Measurements from ENCODE around the gene MRM3. TPM values are rescaled to one million over a fixed set of nuclear protein-coding genes. Genes with fewer than 3 reads are reported as not detected.

The MRM3 gene
- total RNA-seq, 4 donors from 2014 or later = 14.6 to 22.9 (median 16.9) TPM

- no peak overlapping the region for H3K4me3 ChIP-seq (replicated peaks in 1 of 3)
- no peaks in the 10 kb centered on the region for H3K27me3 ChIP-seq
- no peaks in the 10 kb centered on the region for H3K9me3 ChIP-seq
- no peak for TF ChIP-seq CTCF (IDR thresholded peaks at IDR 0.05)
- no peak for TF ChIP-seq POLR2A (IDR thresholded peaks at IDR 0.05)
- intact Hi-C loops (cut with DNase I) = loop anchor here (10.0 kb wide), 1 partner anchor 257 kb away; no protein-coding TSS in a partner anchor
- H3K27ac ChIP-seq = no peak overlapping the region
- WGBS, 2 donors = 73 to 77% methylated on average over 11 of the region's 11 CpGs
- DNase-seq = no peak
- no peaks in the 10 kb centered on the region for H3K36me3 ChIP-seq
- H3K4me1 ChIP-seq = peaks cover 0 to 14% of the 10 kb centered on the region in 2 donors
These were observed 16.1 kb downstream of the MRM3 start for GRCh38 chr17:798246-798645.

- Histone ChIP-seq H3K27ac (no peak overlapping the region), H3K4me1 (peaks cover 0 to 14% of the 10 kb centered on the region in 2 donors), H3K27me3 (no peaks in the 10 kb centered on the region), H3K4me3 (replicated peaks in 1 of 3) (no peak overlapping the region), H3K9me3 (no peaks in the 10 kb centered on the region), H3K36me3 (no peaks in the 10 kb centered on the region)
- intact Hi-C loops (cut with DNase I) = loop anchor here (10.0 kb wide), 1 partner anchor 256 kb away; no protein-coding TSS in a partner anchor
- no peak for TF ChIP-seq CTCF (IDR thresholded peaks at IDR 0.05)
- TF ChIP-seq POLR2A (IDR thresholded peaks at IDR 0.05) = no peak
- WGBS, 2 donors = 87 to 91% methylated on average over 11 of the region's 11 CpGs
- no peak for DNase-seq
These were observed 17.1 kb downstream of the MRM3 start for GRCh38 chr17:799261-799660.

- H3K36me3 ChIP-seq = no peaks in the 10 kb centered on the region
- peaks cover 0 to 2% of the 10 kb centered on the region in 2 donors for H3K4me1 ChIP-seq
- no peak overlapping the region for H3K4me3 ChIP-seq (replicated peaks in 1 of 3)
- intact Hi-C loops (cut with DNase I) = loop anchor here (10.0 kb wide), 1 partner anchor 74 kb away; no protein-coding TSS in a partner anchor
- no peak for DNase-seq
- no peaks in the 10 kb centered on the region for H3K27me3 ChIP-seq
- no peaks in the 10 kb centered on the region for H3K9me3 ChIP-seq
- TF ChIP-seq POLR2A (IDR thresholded peaks at IDR 0.05) (no peak), CTCF (IDR thresholded peaks at IDR 0.05) (no peak)
- no peak overlapping the region for H3K27ac ChIP-seq
- 88 to 93% methylated on average over 29 to 38 of the region's 39 CpGs for WGBS, 2 donors
These were observed 18.5 kb downstream of the MRM3 start for GRCh38 chr17:800446-801242.

GRCh38 chr17:801660-802059, 19.5 kb downstream of the MRM3 start:
- TF ChIP-seq POLR2A (IDR thresholded peaks at IDR 0.05) (no peak), CTCF (IDR thresholded peaks at IDR 0.05) (no peak)
- Histone ChIP-seq H3K4me3 (replicated peaks in 1 of 3) (no peak overlapping the region), H3K4me1 (no peaks in the 10 kb centered on the region), H3K27ac (no peak overlapping the region), H3K36me3 (no peaks in the 10 kb centered on the region), H3K27me3 (no peaks in the 10 kb centered on the region), H3K9me3 (no peaks in the 10 kb centered on the region)
- WGBS, 2 donors = 79 to 95% methylated on average over 5 to 6 of the region's 6 CpGs
- DNase-seq = no peak
- intact Hi-C loops (cut with DNase I) = loop anchor here (10.0 kb wide), 1 partner anchor 73 kb away; no protein-coding TSS in a partner anchor

- no peak for TF ChIP-seq POLR2A (IDR thresholded peaks at IDR 0.05)
- no peak for TF ChIP-seq CTCF (IDR thresholded peaks at IDR 0.05)
- Histone ChIP-seq H3K27ac (no peak overlapping the region), H3K4me1 (no peaks in the 10 kb centered on the region), H3K4me3 (replicated peaks in 1 of 3) (no peak overlapping the region), H3K36me3 (no peaks in the 10 kb centered on the region), H3K9me3 (no peaks in the 10 kb centered on the region), H3K27me3 (no peaks in the 10 kb centered on the region)
- intact Hi-C loops (cut with DNase I) = loop anchor here (10.0 kb wide), 1 partner anchor 72 kb away; no protein-coding TSS in a partner anchor
- WGBS, 2 donors = 95 to 99% methylated on average over 8 to 12 of the region's 14 CpGs
- no peak for DNase-seq
These were observed 20.3 kb downstream of the MRM3 start for GRCh38 chr17:802481-802880.

Measured in thyroid gland (tissue), 4 donors.